Thymus (tissue), 11 donors: ENCODE data around the gene SPATA6. TPM values are rescaled to one million over a fixed set of nuclear protein-coding genes. Genes with fewer than 3 reads are reported as not detected.
"Not testable (repeated sequence)": the region's sequence is repeated elsewhere in the genome, so short reads cannot be mapped to it uniquely, and the experiment has no call there.

ENCODE experiments used
- DNase-seq, 9 donors: peaks; one replicate each; pipeline ENCODE4 v3.0.0-alpha.2; 2013; ENCODE audit warnings: low spot score in 9 of 9, low read depth in 6 of 9, missing footprints in 1 of 9
- H3K27ac ChIP-seq, 2 donors: one replicate each; pipeline ENCODE4 v1.5.1; 2013; ENCODE audit warnings: control low read depth in 1 of 2, low read depth in 1 of 2, low read length in 1 of 2, mild to moderate bottlenecking in 1 of 2, moderate library complexity in 1 of 2
- H3K27me3 ChIP-seq, 2 donors: one replicate each; pipeline ENCODE4 v1.5.1; 2013; ENCODE audit warnings: low read length in 1 of 2; ENCODE audit not compliant: control insufficient read depth in 2 of 2, insufficient read depth in 1 of 2
- H3K36me3 ChIP-seq, 2 donors: one replicate each; pipeline ENCODE4 v1.5.1; 2013; ENCODE audit warnings: low read length in 1 of 2, mild to moderate bottlenecking in 1 of 2, moderate library complexity in 1 of 2; ENCODE audit not compliant: control insufficient read depth in 2 of 2, insufficient read depth in 2 of 2
- H3K4me1 ChIP-seq, 2 donors: one replicate each; pipeline ENCODE4 v1.5.1; 2013; ENCODE audit warnings: low read length in 2 of 2; ENCODE audit not compliant: control insufficient read depth in 2 of 2, insufficient read depth in 2 of 2
- H3K4me3 ChIP-seq, 2 donors: one replicate each; pipeline ENCODE4 v1.5.1; 2013; ENCODE audit warnings: low read length in 2 of 2, control low read depth in 1 of 2, mild to moderate bottlenecking in 1 of 2
- H3K9me3 ChIP-seq, 2 donors: one replicate each; pipeline ENCODE4 v1.5.1; 2013; ENCODE audit warnings: low read length in 1 of 2, mild to moderate bottlenecking in 1 of 2; ENCODE audit not compliant: control insufficient read depth in 2 of 2, insufficient read depth in 1 of 2
- WGBS: extraction: QIAGEN DNeasy Blood & Tissue Kit; methylation state at CpG from one replicate; pipeline ENCODE4 v1.1.7; 2013; 5-methylcytosine and 5-hydroxymethylcytosine counted together
- polyA plus RNA-seq: library from polyadenylated mRNA; stranded (reverse); fragments of 200-250 nt; gene quantifications from one replicate; pipeline ENCODE4 v1.2.3, GENCODE V29; 2013
- total RNA-seq: library from RNA; stranded (reverse); fragments of 120-200 nt; gene quantifications from one replicate; pipeline ENCODE4 v1.2.4, GENCODE V29; 2013
- donor health status: healthy.

The SPATA6 gene
- total and polyA plus RNA-seq, 2 donors: 5.2 to 6.0 TPM

DNA sequence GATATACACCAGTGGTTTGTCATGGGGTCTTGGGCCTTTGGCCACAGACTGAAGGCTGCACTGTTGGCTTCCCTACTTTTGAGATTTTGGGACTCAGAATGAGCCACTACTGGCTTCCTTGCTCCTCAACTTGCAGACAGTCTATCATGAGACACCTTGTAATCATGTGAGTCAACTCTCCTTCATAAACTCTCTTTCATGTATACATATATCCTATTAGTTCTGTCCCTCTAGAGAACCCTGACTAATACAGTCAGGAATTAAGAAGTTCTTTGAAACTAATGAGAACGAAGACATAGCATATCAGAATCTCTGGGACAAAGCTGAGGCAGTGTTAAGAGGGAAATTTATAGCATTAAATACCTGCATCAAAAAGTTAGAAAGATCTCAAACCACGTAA, 138.7 kb downstream of the SPATA6 start:
- no peak overlapping the region for H3K4me3 ChIP-seq
- peaks cover 1 to 9% of the 10 kb centered on the region in 2 donors for H3K9me3 ChIP-seq
- H3K4me1 ChIP-seq: no peaks in the 10 kb centered on the region
- H3K36me3 ChIP-seq: no peaks in the 10 kb centered on the region
- 48% methylated on average over 2 of the region's 2 CpGs for WGBS
- H3K27me3 ChIP-seq: no peaks in the 10 kb centered on the region
- H3K27ac ChIP-seq: no peak overlapping the region
- no peak for DNase-seq

- Histone ChIP-seq H3K4me1 (no peaks in the 10 kb centered on the region), H3K27ac (no peak overlapping the region), H3K36me3 (no peaks in the 10 kb centered on the region), H3K9me3 (peaks cover 1 to 9% of the 10 kb centered on the region in 2 donors), H3K27me3 (no peaks in the 10 kb centered on the region), H3K4me3 (no peak overlapping the region)
- 91% methylated on average over 2 of the region's 2 CpGs for WGBS
- no peak for DNase-seq
Observed at GRCh38 chr1:48332115-48332514, 139.9 kb downstream of the SPATA6 start.

- no peaks in the 10 kb centered on the region for H3K27me3 ChIP-seq
- no peak for DNase-seq
- no peaks in the 10 kb centered on the region for H3K36me3 ChIP-seq
- 95% methylated on average over 2 of the region's 2 CpGs for WGBS
- no peak overlapping the region for H3K4me3 ChIP-seq
- H3K27ac ChIP-seq: no peak overlapping the region
- no peaks in the 10 kb centered on the region for H3K4me1 ChIP-seq
- H3K9me3 ChIP-seq: peaks cover 0 to 11% of the 10 kb centered on the region in 2 donors
Observed at GRCh38 chr1:48329905-48330304, 142.1 kb downstream of the SPATA6 start.

- 90% methylated on average over 7 of the region's 7 CpGs for WGBS
- no peaks in the 10 kb centered on the region for H3K4me1 ChIP-seq
- no peak for DNase-seq
- H3K27ac ChIP-seq: no peak overlapping the region
- no peaks in the 10 kb centered on the region for H3K36me3 ChIP-seq
- H3K27me3 ChIP-seq: no peaks in the 10 kb centered on the region
- peaks cover 0 to 11% of the 10 kb centered on the region in 2 donors for H3K9me3 ChIP-seq
- no peak overlapping the region for H3K4me3 ChIP-seq
Observed at GRCh38 chr1:48329486-48329885, 142.5 kb downstream of the SPATA6 start.

DNA sequence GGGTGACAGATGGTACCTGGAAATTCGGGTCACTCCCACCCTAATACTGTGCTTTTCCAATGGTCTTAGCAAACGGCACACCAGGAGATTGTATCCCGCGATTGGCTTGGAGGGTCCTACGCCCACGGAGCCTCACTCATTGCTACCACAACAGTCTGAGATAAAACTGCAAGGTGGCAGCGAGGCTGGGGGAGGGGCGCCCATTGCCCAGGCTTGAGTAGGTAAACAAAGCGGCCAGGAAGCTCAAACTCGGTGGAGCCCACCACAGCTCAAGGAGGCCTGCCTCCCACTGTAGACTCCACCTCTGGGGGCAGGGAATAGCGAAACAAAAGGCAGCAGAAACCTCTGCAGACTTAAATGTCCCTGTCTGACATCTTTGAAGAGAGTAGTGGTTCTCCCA, 160.2 kb downstream of the SPATA6 start:
- not testable (repeated sequence) for H3K27ac ChIP-seq, DNase-seq, H3K4me3 ChIP-seq, H3K27me3 ChIP-seq, H3K36me3 ChIP-seq, H3K4me1 ChIP-seq, H3K9me3 ChIP-seq
- 95% methylated on average over 11 of the region's 11 CpGs for WGBS

DNA sequence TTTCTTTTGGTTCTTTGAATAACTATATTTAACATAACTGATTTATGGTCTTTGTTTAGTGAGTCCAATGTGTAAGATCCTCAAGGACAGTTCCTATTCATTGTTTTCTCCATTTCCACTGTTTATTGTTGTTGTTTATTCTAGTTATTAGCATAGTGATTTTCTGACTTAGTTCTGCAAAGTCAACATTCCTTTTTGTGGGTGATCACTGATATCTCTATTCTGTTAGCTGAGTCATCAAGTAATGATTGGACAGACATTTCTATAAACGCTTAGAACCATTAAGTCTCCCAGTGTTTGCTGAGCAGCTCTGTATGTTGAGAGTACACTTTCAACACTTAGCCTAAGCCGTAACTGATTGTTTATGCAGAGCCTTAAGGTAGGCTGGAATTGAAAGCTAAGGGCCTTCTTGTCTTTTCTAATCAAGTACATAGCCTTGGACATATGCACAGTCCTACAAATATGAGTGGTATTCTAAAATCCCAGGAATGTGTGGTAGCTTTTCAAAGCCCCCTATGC, 162.4 kb downstream of the SPATA6 start:
- Histone ChIP-seq H3K27ac (no peak overlapping the region), H3K36me3 (no peaks in the 10 kb centered on the region), H3K27me3 (no peaks in the 10 kb centered on the region), H3K4me3 (no peak overlapping the region), H3K9me3 (no peaks in the 10 kb centered on the region), H3K4me1 (no peaks in the 10 kb centered on the region)
- DNase-seq: no peak
- WGBS: 95% methylated on average over 2 of the region's 2 CpGs

- H3K4me1 ChIP-seq: no peaks in the 10 kb centered on the region
- DNase-seq: no peak
- no peaks in the 10 kb centered on the region for H3K27me3 ChIP-seq
- H3K9me3 ChIP-seq: no peaks in the 10 kb centered on the region
- no peak overlapping the region for H3K4me3 ChIP-seq
- H3K27ac ChIP-seq: no peak overlapping the region
- no peaks in the 10 kb centered on the region for H3K36me3 ChIP-seq
Observed at GRCh38 chr1:48302652-48303051, 169.4 kb downstream of the SPATA6 start.

DNA sequence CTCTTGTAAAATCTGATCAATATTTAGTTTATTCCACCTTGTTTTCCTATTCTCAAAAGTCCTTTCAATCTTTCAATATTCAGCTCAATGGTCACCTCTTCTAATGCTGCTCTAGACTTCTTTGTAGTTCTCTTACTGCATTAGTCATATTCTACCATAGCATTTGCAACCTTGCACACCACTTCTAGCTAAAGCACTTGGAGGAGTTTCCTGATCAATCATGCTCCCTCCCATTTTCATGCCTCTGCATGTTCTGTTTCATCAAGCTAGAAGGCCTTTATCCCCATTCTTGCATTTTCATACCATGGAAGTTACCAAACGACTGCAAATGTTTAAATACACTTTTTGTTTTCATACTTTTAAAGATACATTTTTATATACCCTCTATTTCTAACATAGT, 177.3 kb downstream of the SPATA6 start:
- Histone ChIP-seq H3K27ac (no peak overlapping the region), H3K27me3 (no peaks in the 10 kb centered on the region), H3K4me3 (no peak overlapping the region), H3K9me3 (no peaks in the 10 kb centered on the region), H3K36me3 (no peaks in the 10 kb centered on the region), H3K4me1 (no peaks in the 10 kb centered on the region)
- no peak for DNase-seq
- 89% methylated on average over 1 of the region's 1 CpG for WGBS

- H3K27me3 ChIP-seq, DNase-seq, H3K9me3 ChIP-seq, H3K27ac ChIP-seq, H3K36me3 ChIP-seq, H3K4me3 ChIP-seq, H3K4me1 ChIP-seq: not testable (repeated sequence)
- 93% methylated on average over 6 of the region's 6 CpGs for WGBS
Observed at GRCh38 chr1:48294094-48294493, 177.9 kb downstream of the SPATA6 start.

GRCh38 chr1:48292706-48293105, 179.3 kb downstream of the SPATA6 start:
- DNase-seq: no peak
- no peaks in the 10 kb centered on the region for H3K27me3 ChIP-seq
- 98% methylated on average over 5 of the region's 5 CpGs for WGBS
- no peaks in the 10 kb centered on the region for H3K4me1 ChIP-seq
- H3K36me3 ChIP-seq: no peaks in the 10 kb centered on the region
- H3K4me3 ChIP-seq: no peak overlapping the region
- H3K9me3 ChIP-seq: peaks cover 0 to 3% of the 10 kb centered on the region in 2 donors
- no peak overlapping the region for H3K27ac ChIP-seq
